Activated CD4-positive, alpha-beta T cell treated with anti-CD3 and anti-CD28 coated beads, Interleukin-2, amount 50 U/mL, for 1 hour (primary cell): Measurements from ENCODE around the gene CADPS2.

Experiments
- DNase-seq: peaks from one replicate; pipeline ENCODE4 v3.0.0-alpha.2; 2020

Gene CADPS2

DNA sequence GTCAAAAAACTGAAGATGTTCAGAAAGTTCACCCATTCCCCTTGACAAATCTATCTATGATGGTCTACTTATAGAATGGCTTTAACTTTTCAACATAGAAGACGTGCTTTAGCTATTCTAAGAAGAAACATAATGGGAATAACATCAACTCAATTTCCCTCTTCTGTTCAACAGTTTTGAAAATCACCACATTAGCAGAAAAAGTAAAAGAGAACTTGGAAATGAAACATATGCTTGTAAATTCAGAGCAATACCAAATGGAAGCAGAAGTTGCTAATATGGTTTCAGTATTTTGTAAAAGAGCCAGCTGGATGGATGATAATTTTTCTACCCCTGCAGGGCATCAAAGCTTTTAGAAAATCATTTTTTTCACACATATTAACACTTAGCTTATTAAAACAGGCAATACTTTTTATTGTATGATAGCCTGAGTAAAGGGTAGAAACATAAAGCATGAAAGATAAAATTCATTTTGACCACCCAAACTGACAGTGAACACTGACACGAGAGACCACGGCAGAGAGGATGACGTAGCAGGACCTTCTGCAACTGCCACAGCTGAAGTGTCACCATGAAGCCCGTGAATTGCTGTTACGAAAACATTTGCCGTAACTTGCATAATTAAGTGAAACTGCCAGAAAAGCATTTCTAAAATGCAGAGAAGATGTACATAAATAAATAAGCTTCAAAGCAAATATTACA, 542.5 kb downstream of the CADPS2 start:
- DNase-seq: no peak

DNA sequence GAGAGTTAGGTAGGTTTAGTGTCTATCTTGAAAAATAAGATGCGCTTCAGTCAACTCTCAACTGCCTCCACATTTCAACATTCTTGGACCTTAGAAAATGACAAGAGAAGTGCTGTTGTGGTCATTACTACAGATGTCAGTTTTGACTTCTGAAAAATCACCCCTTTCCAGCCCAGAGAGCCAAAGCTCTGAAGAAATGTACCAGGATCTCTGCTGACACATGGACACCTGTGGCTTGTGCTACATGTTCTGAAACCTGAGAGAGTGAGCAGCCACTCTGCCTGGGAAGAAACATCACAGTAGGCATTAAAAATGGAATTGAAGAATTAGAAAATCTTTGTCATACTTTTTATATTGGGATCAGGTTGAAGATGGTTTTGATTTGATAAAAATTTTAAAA, 545.8 kb downstream of the CADPS2 start:
- DNase-seq: no peak

DNA sequence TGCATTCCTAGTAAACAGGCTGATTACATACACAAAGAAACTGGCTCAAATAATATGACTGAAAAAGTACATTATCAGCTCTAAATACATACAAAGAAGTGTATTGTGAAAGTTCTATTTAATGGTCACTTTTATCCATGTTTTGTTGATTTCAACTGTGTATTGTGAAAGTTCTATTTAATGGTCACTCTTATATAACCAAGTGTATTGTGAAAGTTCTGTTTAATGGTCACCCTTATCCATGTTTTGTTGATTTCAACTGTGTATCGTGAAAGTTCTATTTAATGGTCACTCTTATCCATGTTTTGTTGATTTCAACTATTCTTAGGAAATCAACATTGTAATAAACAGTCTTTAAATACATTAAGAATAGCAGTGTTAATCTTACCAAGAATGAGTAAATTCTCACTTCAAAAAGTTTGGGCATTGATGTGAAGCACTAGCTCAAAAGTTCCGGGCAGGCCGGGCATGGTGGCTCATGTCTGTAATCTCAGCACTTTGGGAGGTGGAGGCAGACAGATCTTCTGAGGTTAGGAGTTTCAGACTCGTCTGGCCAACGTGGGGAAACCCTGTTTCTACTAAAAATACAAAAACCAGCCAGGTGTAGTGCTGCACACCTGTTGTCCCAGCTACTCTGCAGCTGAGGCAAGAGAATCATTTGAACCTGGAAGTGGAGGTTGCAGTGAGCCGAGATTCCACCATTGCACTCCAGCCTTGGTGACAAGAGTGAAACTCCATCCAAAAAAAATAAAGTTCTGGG, 546.9 kb downstream of the CADPS2 start:
- DNase-seq: no peak

DNA sequence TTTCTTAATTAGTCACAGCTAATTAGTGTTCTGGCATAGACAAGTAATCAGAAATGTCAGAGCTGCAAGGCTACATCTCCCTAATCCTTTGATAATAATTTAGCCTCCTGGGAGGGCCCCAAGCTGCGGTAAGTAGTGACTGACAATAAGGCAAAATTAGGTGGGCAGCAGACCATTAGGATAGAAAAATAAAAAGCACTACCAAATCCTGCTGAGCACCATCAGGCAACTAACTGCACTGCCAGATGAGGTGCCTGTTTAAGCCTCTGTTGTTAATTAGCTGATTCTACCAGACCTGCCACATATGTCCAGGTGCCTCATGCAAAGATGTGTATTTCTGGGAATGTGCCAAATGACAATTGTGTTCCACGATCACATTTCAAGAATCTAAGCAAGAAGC, 549.2 kb downstream of the CADPS2 start:
- no peak for DNase-seq

DNA sequence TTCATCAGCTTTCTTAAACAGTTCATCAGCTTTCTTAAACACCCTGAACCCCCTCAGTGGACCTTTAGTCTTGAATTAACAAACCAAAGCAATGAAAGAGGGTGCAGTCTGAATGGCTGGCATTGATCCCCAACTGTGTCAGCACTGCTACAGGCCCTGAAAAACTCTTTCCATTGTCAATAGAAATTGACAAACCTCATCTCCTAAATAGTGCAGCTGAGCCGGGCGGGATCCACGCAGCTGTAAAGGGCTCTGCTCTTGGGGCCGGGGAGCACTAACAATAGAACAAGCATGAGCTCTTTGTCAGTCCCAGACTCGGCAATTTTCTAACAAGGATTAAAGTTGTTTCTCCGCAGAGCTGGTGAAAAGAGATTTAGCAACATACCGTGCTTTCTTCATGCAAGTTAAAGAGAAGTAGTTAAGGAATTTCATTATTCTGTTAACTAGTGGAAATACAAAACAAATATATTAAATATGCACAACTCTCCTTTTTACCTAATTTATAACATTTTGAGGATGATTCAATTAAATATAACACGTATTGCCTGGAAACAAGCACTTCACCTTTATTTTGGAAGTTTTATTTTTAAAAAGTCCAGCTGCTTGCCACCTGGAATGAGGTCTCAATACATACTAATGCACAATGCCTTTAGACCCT, 557.0 kb downstream of the CADPS2 start:
- DNase-seq: no peak

DNA sequence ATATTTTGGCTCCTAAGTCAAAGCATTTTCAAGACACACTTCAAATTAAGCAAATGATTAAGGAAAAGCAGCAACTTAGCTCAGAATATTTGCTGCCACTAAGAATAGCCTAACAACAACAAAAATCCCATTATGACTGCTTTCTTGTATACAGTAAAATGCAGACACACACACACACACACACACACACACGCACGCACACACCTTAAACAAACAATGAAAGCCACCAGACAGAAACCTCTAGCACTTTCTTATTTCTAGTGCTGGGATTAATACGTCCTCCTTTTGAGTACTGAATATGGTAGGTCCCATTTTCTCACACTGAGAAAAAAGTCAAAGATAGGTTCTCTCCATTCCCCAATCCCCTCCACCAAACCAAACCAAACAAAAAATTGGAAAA, 558.3 kb downstream of the CADPS2 start:
- DNase-seq: no peak

DNA sequence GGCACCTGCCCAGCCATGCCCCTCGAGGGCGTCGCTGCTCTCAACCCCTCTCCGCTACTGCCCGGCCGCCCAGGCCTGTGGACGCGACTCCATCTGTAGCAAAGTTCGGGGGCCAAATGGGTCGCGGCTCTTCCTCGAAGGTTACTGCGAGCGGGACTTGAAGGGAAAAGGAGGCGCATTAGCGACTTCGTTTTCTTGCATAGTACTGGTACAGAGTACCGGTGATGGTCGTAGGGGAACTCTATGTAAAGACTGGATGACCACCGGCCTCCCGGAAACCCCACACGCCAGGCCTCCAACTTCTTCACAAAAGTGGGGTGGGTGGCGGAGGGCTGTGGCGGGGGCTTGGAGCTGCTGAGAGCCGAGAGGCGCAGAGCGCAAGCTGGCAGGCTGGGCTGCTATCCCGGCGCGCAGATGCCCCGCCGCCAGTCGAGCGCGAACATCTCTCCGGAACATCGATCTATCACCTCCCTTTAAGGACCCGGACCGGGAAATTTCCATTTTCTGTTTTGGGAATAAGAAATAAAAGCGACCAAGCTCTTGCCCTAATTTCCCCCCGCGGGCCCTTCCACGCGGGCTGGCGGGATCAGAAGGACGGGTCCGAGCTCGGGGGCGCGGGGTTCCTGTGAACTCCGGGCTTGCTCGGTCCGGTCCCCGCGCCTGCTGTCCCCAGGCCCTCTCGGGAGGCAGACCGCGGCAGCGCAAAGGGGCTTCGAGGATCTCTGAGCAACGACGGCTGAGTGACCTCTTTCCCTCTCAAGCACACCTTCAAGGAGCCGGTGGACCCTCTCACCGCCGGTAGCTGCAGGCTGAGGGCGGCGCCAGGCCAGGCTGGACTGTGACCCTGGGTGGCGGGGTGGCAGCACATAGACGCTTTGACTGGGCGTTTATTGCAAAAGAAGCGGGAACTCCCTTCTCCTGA, 569.5 kb downstream of the CADPS2 start:
- no peak for DNase-seq

DNA sequence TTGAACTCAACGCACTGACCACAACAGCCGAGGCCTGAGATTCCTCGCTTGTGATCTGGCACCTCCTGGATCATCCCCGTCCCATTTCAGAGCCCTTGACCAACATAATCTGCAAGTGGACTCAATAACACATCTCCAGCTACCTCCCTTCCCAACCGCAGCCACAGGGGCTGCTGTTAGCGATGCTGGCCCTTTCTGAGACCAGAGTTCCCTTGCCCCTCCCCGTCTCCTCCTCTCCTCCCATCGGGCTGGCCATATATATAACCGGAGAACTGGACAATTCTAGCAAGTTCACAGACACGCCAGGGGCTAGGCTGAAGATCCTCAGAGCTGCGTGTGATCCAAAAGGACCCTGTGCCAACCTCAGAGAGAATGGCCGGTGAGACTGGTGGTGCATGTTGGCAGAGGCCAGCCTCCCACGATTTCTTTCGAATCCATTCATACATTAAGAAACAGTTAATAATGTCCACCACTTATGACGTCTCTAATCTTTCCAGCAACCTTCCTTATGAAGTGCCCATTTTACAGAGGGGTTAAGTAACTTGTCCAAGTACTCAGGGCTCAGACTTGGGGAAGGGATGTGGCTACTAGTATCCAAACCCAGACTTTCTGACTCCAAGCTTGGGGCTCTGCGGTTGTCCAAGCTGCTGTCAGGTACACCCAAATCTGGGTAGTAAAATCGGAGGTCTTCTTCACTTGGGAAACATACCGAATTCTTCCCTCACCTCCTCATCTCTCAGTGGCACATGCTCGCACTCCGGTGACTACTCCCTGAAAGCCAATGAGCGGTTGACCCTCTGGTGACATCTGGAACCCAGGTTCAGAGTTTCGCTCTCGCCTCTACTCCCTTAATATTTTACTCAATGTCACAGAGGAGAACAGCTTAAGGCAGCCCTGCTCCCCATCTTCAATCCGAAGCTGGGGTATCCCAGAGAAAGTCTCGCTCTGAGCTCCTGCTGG, 570.5 kb downstream of the CADPS2 start:
- DNase-seq: no peak

DNA sequence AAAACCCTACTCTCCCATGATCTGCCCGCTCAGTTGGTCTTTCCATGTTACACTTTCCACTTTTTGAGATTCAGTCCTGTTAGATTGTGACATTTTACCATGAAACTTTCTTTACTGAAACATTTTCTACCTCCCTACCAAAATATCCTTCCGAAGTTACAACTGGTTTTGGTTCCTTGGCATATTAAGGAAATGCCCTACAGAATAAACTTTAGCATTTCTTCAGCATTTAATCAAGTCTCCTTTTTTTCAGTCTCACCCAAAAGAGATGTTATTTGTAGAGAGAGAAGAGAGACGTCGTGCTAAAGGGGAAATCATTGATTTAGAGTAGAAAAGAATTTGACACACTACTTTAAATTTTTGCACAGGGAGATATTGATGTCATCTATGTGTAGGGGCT, 572.0 kb downstream of the CADPS2 start:
- DNase-seq: no peak

DNA sequence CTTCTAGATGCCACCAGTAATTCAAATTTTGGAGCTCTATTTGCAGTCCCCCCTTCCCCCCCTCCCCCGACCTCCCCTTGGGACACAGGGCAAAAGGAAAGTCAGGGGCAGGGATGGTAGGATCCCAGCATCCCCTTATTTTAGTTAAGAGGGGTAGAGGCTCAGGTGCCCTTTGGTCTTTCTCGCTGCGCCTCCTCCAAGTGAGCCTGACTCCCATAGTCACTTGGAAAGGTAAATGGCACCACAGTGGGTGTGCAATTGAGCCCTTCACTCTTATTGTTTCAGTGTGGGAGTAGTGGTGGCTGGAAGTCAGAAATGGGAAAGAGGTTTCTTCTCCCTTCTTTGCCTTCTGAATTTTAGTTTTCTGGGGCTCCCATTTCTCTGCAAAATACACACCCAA, 573.5 kb downstream of the CADPS2 start:
- DNase-seq: no peak

DNA sequence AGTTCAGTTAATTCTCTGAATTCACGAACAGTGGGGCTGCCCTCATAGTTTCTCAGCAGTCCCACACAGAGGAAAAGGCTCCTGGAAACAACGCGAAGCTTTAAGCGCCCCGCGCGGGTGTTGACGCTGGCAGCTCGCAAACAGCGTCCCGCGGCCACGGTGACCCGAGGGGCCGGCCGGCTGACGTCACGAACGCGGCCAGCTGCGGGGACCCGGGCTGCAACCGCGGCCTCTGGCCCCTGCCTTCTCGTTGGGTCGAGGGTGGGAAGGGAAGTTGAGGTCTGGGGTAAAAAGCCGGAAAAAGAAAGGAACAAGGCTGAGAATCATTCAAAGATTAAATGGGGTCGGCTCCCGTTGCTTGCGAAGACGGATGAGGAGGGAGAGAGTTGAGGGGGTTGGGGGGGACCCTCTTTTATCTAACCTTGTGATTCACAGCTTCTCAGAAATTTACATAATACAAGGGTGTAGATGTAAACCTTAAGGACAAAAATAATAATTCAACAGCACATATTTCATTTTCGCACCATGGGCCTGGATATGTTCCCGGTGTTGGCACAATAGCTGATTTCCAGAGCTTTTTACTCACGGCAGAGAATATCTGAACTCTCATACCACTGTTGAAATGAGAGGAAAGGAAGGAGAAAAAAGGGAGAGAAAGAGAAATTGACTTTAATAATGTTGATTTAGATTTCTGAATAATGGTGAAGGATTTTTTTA, 574.4 kb downstream of the CADPS2 start:
- no peak for DNase-seq

DNA sequence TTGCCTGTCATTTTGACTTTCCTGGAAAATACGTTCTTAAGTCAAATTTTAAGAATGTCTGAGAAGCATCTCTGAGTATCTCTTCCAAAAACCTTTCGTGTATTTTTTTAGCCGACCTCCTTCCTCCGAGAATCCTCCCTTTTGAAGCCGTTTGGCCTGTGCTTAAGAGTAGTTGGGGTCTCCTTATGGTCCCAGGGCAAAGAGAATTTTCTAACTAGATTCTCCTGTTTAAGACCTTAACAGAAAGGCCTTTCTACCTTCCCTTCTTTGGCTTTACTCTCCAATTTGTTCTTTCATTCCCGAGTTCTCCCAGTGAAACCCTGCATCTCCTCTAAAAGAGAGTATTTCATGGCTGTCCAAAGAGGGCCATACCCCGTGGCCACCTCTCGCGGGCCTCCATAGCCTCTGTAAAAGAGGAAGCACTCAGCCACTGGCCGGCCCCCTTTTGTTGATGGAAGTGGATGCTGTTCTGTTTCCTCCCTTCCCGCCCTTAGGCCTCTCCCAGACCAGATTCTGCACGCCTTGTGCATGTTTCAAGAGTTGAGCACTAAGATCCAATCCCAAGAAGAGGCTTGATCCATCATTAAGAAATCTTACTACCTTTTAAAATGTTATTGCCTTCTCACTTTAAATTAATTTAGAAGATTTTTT, 575.1 kb downstream of the CADPS2 start:
- no peak for DNase-seq

DNA sequence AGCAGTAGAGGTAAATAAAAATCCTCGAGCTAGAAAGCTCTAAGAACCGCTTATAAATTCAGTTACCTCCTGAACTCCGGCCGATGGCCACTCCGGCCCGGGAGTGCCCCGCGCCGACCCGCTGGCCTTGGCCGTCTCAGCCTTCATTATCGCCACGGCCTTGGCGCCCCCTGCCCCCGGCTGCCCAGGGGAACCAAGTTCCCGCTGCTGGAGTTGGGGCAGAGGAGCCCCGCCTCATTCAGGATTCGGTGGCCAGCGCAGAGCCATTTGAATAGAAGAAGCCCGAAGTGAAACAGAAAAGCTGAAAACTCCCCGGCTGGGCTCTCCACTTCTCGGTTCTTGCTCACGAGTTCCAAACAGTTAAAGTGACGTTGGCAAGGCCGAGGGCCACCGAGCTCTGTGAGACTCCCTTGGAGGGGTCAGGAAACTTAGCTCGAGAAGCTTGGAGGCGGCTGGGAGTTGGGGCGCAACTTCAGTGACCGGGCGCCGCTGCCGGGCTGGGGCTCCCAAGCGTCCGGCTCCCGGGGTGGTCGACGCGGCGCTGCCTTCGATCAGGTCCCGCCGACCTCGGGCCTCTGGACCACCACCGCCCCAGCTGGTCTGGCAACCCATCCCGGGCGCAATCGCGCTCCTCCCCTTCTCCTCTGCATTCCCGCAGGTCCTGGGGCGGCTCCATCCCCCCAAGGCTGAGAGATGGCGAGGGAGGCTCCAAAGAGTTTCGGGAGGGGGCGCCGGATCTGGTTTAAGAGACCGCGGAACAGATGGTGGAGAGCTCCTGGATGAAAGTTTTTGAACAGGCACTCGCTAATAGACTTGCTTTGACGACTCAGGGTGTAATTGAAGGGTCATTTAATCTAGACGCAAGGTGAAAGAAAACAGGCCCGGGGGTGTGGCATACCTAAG, 575.9 kb downstream of the CADPS2 start:
- DNase-seq: no peak

DNA sequence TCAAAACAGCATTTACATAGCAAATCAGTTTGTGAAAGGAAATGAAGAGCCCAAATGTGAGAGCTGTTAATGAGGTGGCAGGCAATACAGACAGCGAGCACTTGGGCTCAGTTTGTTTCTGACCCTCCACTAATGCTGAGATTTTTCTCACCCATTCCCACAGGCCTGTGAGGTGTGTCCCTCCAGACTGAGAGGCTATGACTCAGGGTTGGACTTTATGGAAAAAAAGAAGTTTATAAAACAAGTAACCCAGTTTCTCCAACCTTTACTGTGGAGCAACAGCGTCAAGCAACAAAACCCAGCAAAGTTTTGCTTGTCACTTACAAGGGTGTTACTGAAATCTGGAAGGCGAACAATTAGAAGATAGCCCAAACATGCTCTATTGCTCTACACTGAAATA, 576.8 kb downstream of the CADPS2 start:
- no peak for DNase-seq

DNA sequence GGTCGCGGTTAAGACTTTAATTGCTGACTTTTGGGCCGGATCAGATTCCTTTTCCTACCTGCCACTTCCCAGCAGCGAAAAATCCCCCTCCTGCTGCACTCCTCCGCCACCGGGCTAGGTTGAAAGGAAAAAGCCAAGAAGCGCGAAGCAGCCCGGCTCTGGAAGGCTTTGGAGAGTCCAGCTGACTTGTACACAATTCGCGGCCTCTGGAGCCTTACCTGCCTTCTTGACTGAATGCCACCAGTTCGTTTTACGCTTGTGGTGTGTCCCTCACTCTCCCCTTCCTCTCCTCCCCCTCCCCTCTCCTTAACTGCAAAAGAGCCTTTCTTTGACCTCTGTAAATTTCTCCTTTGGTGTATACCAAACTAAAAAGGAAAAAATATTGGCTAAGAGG, 579.0 kb downstream of the CADPS2 start:
- DNase-seq: no peak

DNA sequence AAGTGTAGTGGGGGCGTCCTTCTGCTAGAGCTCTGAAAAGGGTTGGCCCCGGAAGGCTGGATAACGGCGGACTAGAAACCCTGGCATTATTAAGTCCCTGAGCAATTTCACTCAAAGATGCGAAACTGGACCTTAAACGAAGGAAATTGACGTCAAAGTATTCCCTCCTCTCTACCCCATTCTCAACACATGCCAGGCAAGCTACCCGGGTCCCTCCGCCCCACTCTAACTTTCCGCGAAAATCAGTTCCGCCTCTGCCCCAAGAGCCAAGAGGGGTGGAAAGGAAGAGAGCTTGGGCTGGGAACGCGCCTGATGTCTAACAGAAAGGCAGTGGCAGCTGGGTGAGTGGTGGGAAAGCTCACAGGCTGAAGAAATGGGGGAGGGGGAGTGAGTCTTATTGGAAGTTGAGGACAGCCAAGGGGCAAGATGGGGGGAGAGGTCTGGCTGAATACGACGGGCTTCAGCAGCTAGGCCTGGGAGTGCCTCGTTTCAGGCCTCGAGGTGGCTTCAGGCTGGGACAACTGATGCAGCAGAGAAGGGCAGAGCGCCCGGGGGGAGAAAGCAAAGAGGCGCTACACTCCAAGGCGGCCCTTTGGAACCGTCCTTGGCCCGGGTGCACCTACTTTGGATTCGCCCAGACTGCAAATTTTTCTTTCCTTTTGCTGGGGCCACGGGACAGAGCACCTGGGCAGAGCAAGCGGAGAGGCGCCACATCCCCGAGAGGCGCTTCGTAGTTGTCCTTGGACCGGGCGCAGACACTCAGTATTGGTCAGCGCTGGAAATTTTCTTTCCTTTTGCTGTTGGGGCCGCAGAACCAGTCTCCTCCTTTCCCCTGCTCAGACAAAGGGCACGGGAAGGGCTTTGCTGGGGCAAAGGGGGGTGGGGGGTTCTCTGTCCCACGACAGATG, 579.7 kb downstream of the CADPS2 start:
- DNase-seq: no peak

DNA sequence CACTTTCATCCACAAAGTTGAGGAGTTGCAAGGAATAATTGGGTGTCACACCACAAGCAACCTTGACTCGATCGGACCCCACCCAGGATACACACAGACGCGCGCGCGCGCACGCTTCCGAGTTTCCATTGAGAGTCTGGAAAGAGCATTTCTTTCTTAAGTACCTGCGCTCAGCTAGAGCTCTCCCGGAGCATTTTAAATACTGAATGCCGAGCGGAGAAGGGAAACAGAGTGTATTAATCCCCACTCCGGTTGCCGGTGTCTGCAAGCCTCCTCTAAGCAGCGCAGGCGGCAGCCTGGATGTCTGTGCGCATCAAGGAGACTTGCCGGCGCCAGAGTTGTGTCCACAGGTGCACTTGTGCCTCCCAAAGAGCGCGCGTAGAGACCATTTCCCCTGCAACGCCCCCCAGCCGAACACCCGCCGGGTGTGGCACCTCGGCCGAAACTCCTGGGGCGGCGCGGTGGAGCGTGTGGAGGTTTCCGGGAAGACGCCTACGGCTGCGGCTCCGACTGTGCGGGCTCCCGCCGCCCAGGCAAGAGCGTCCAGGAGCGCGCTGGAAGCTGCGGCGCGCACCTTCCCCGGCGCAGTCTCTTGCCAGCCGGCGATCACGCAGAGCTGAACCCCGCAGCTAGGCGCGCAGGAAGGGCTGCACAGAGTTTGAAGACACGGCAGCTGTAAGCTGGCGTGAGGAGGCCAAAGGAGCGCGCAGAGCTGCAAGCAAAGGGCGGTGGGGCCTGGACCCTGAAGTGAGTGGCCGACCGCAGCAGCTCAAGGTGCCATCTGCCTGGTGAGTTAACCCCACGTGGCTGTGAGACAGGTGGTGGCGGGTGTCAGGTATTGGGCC, 580.6 kb downstream of the CADPS2 start:
- DNase-seq: no peak
